IMR-90 (cell line): Measurements from ENCODE around the gene CCL2. TPM values are rescaled to one million over a fixed set of nuclear protein-coding genes. Genes with fewer than 3 reads are reported as not detected.

Experiments used
- ATAC-seq: fragments of 200-7000 bp; cut with Tn5 transposase; 2 replicates; pipeline ENCODE4 v1.9.1; 2020; ENCODE audit warnings: low read depth, mild to moderate bottlenecking, moderate library complexity
- BruUV-seq: library from RNA; stranded (reverse); fragments of 400-500 nt; replicated peaks from 2 replicates; lab custom pipeline; 2021; lab: Mats Ljungman, UMichigan
- CTCF ChIA-PET: fragments of 300-600 bp; formaldehyde crosslinking; extraction: SDS; loops from one replicate; lab custom pipeline; 2021; ENCODE audit warnings: antibody characterized with exemption; lab: Yijun Ruan, JAX
- POLR2A ChIA-PET: fragments of 300-600 bp; sonication (Branson Sonifier 250); formaldehyde crosslinking; loops from one replicate; lab custom pipeline; 2022; ENCODE audit warnings: antibody characterized with exemption; ENCODE audit not compliant: unreplicated experiment; lab: Charles Lee
- DNase-seq: peaks from one replicate; pipeline ENCODE4 v3.0.0; 2013
- H2AFZ ChIP-seq: replicated peaks from 2 replicates; pipeline ENCODE3; 2013; ENCODE audit warnings: low read length, mild to moderate bottlenecking; ENCODE audit not compliant: poor library complexity
- H2AK5ac ChIP-seq: 2 replicates; pipeline ENCODE4 v1.6.1; 2013; ENCODE audit warnings: low read depth, low read length, inconsistent platforms
- H2AK9ac ChIP-seq: replicated peaks from 2 replicates; pipeline ENCODE3; 2013; ENCODE audit warnings: mild to moderate bottlenecking, low read depth, low read length, moderate library complexity; ENCODE audit not compliant: poor library complexity
- H2BK120ac ChIP-seq: 2 replicates; pipeline ENCODE4 v1.6.1; 2013; ENCODE audit warnings: low read depth, low read length, inconsistent platforms
- H2BK15ac ChIP-seq: 3 replicates; pipeline ENCODE4 v1.6.1; 2013; ENCODE audit warnings: low read depth, low read length, inconsistent platforms
- H2BK20ac ChIP-seq: 2 replicates; pipeline ENCODE4 v1.6.1; 2013; ENCODE audit warnings: low read depth, mild to moderate bottlenecking, inconsistent platforms, low read length, moderate library complexity
- H2BK5ac ChIP-seq: 2 replicates; pipeline ENCODE4 v1.6.1; 2013; ENCODE audit warnings: mild to moderate bottlenecking, low read depth, low read length, inconsistent platforms; ENCODE audit not compliant: poor library complexity, severe bottlenecking
- H3K14ac ChIP-seq: replicated peaks from 2 replicates; pipeline ENCODE4 v1.6.1; 2013; ENCODE audit warnings: low read depth, low read length, inconsistent platforms
- H3K18ac ChIP-seq: 2 replicates; pipeline ENCODE4 v1.6.1; 2013; ENCODE audit warnings: low read depth, low read length, control low read depth
- H3K23ac ChIP-seq: 2 replicates; pipeline ENCODE4 v1.6.1; 2013; ENCODE audit warnings: low read depth, low read length, inconsistent platforms
- H3K27ac ChIP-seq: 2 replicates; pipeline ENCODE4 v1.5.1; 2013; ENCODE audit warnings: mild to moderate bottlenecking, control low read depth, low read length; ENCODE audit not compliant: insufficient read depth
- H3K27me3 ChIP-seq: 2 replicates; pipeline ENCODE4 v1.6.1; 2013; ENCODE audit warnings: low read length; ENCODE audit not compliant: control insufficient read depth, insufficient read depth
- H3K36me3 ChIP-seq: 2 replicates; pipeline ENCODE4 v1.6.1; 2013; ENCODE audit warnings: low read length, mixed read lengths; ENCODE audit not compliant: control insufficient read depth, insufficient read depth
- H3K4ac ChIP-seq: 2 replicates; pipeline ENCODE4 v1.6.1; 2013; ENCODE audit warnings: low read depth, low read length, inconsistent platforms
- H3K4me1 ChIP-seq: 2 replicates; pipeline ENCODE4 v1.6.1; 2013; ENCODE audit warnings: low read length, mixed read lengths; ENCODE audit not compliant: control insufficient read depth, insufficient read depth
- H3K4me2 ChIP-seq: 2 replicates; pipeline ENCODE4 v1.6.1; 2013; ENCODE audit warnings: low read depth, mild to moderate bottlenecking, control low read depth, low read length, moderate library complexity
- H3K4me3 ChIP-seq: 2 replicates; pipeline ENCODE4 v1.5.1; 2013; ENCODE audit warnings: low read depth, mild to moderate bottlenecking, control low read depth, low read length, moderate library complexity; ENCODE audit not compliant: insufficient read depth
- H3K56ac ChIP-seq: 2 replicates; pipeline ENCODE4 v1.6.1; 2013; ENCODE audit warnings: low read length, inconsistent platforms; ENCODE audit not compliant: insufficient read depth; ENCODE audit errors: extremely low read depth
- H3K79me1 ChIP-seq, 2 experiments: 2 replicates each; pipeline ENCODE4 v1.6.1; 2013; ENCODE audit warnings: low read length in 2 of 2, inconsistent platforms in 1 of 2, low read depth in 1 of 2
- H3K9ac ChIP-seq: 2 replicates; pipeline ENCODE4 v1.6.1; 2013; ENCODE audit warnings: low read depth, low read length, control low read depth
- H3K9me1 ChIP-seq: 2 replicates; pipeline ENCODE4 v1.6.1; 2013; ENCODE audit warnings: low read length, inconsistent platforms; ENCODE audit not compliant: insufficient read depth
- H3K9me3 ChIP-seq: 2 replicates; pipeline ENCODE4 v1.6.1; 2013; ENCODE audit warnings: low read length; ENCODE audit not compliant: control insufficient read depth, insufficient read depth
- H4K20me1 ChIP-seq: 2 replicates; pipeline ENCODE4 v1.6.1; 2013; ENCODE audit warnings: low read length, inconsistent platforms; ENCODE audit not compliant: insufficient read depth
- H4K5ac ChIP-seq: 2 replicates; pipeline ENCODE4 v1.6.1; 2013; ENCODE audit warnings: mild to moderate bottlenecking, low read depth, low read length, control low read depth
- H4K8ac ChIP-seq, 2 experiments: 2 replicates each; pipeline ENCODE4 v1.6.1; 2013; ENCODE audit warnings: low read depth in 2 of 2, low read length in 2 of 2, control low read depth in 1 of 2, inconsistent platforms in 1 of 2
- H4K91ac ChIP-seq: 2 replicates; pipeline ENCODE4 v1.6.1; 2013; ENCODE audit warnings: low read depth, low read length, inconsistent platforms; ENCODE audit not compliant: insufficient read depth
- BHLHE40 ChIP-seq: fragments of 150-350 bp; IDR thresholded peaks from 2 replicates; pipeline ENCODE4 v1.6.1; 2016; ENCODE audit warnings: mild to moderate bottlenecking, low read depth, low read length
- CEBPB ChIP-seq: IDR thresholded peaks from 2 replicates; pipeline ENCODE4 v1.6.1; 2012; ENCODE audit warnings: low read depth, low read length, improper control_type of control experiment
- CHD1 ChIP-seq: IDR thresholded peaks from 2 replicates; pipeline ENCODE4 v1.6.1; 2012; ENCODE audit warnings: low read depth, low read length, improper control_type of control experiment
- MAFK ChIP-seq: IDR thresholded peaks from 2 replicates; pipeline ENCODE4 v1.6.1; 2012; ENCODE audit warnings: low read depth, low read length, improper control_type of control experiment
- MAZ ChIP-seq: IDR thresholded peaks from 2 replicates; pipeline ENCODE4 v1.6.1; 2012; ENCODE audit warnings: low read depth, mild to moderate bottlenecking, low read length, improper control_type of control experiment, moderate library complexity, borderline replicate concordance
- MXI1 ChIP-seq: IDR thresholded peaks from 2 replicates; pipeline ENCODE4 v1.6.1; 2012; ENCODE audit warnings: low read depth, mild to moderate bottlenecking, low read length, moderate library complexity, borderline replicate concordance
- POLR2A ChIP-seq: IDR thresholded peaks from 2 replicates; pipeline ENCODE4 v1.6.1; 2012; ENCODE audit warnings: mild to moderate bottlenecking, low read depth, low read length
- RCOR1 ChIP-seq: IDR thresholded peaks from 2 replicates; pipeline ENCODE4 v1.6.1; 2012; ENCODE audit warnings: mild to moderate bottlenecking, low read length, improper control_type of control experiment; ENCODE audit not compliant: insufficient replicate concordance
- RFX5 ChIP-seq: IDR thresholded peaks from 2 replicates; pipeline ENCODE4 v1.8.0; 2012; ENCODE audit warnings: low read depth, mild to moderate bottlenecking, low read length, moderate library complexity
- WGBS, 2 experiments: methylation state at CpG; one replicate each; pipeline versions ENCODE4 v1.1.5 to v1.1.7; 2013; ENCODE audit warnings: missing lambda C conversion rate in 2 of 2; ENCODE audit not compliant: insufficient read length in 1 of 2; ENCODE audit errors: extremely low coverage in 2 of 2; 5-methylcytosine and 5-hydroxymethylcytosine counted together
- dilution Hi-C: fragments of 300-500 bp; cut with HindIII; formaldehyde crosslinking; loops from one replicate; pipeline ENCODE4 v1.14.3; 2018; ENCODE audit warnings: low sequenced_read_pairs; ENCODE audit not compliant: unreplicated experiment
- in situ Hi-C: fragments of 300-500 bp; cut with MboI; formaldehyde crosslinking; loops from 3 replicates; pipeline ENCODE4 v1.14.3; 2019; ENCODE audit warnings: low sequenced_read_pairs, inconsistent platforms, mixed read lengths
- intact Hi-C: fragments of 100-400 bp; cut with micrococcal nuclease; formaldehyde crosslinking; loops from 2 replicates; pipeline ENCODE4 v1.10.0; 2022
- polyA plus RNA-seq, 3 experiments: library from polyadenylated mRNA; depleted of rRNA; stranded (reverse); fragments of >200 nt; gene quantifications; 2 replicates each; pipeline ENCODE4 v1.2.3, GENCODE V29; 2012; ENCODE audit warnings: low replicate concordance in 1 of 3
- total RNA-seq: library from RNA; depleted of rRNA; stranded (reverse); fragments of >200 nt; gene quantifications from 2 replicates; pipeline ENCODE4 v1.2.3, GENCODE V29; 2012
- TF ChIP-seq, protein P1 (sequence below): conservative IDR thresholded peaks from 2 replicates; pipeline ENCODE4 v1.5.1; 2012; ENCODE audit warnings: mild to moderate bottlenecking, low read depth, low read length, improper control_type of control experiment
- TF ChIP-seq, protein P2 (sequence below): fragments of 150-350 bp; IDR thresholded peaks from 2 replicates; pipeline ENCODE4 v1.6.1; 2017; ENCODE audit warnings: mild to moderate bottlenecking, antibody characterized with exemption, low read length, low read depth

The CCL2 gene
- total and polyA plus RNA-seq, 2 of the 4 experiments (the other 2 are of a cell fraction), result 103 to 206 TPM

DNA sequence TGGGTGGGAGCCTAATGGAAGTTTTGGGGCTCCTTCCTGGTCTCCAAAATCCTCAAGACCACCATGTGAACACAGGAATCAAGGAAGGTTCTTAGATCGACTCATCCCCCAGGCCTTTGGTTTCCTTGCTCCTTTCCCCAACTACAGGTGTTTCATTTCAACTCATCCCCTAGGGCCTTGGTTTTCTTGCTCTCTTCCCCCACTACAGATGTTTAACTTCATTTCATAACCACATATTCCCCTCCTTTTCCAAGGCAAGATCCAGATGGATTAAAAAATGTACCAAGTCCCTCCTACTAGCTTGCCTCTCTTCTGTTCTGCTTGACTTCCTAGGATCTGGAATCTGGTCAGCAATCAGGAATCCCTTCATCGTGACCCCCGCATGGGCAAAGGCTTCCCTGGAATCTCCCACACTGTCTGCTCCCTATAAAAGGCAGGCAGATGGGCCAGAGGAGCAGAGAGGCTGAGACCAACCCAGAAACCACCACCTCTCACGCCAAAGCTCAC, 30.3 kb downstream of the CCL2 start, which contains the start of gene CCL11:
Gene CCL11, plus strand, starts transcription at position 457 of the 507 bp plus-strand sequence. CDS start 67 bp downstream, outside the sequence.
- H4K8ac ChIP-seq, result no peak within 1 kb of the TSS
- H3K27ac ChIP-seq, result no peak within 1 kb of the TSS; the same call in 1 of the 2 replicates
- no peaks in the 10 kb centered on the region for H3K79me1 ChIP-seq
- peaks cover 11% of the 10 kb centered on the region for H3K27me3 ChIP-seq
- CTCF ChIA-PET, result no interaction called here
- H4K91ac ChIP-seq, result no peak within 1 kb of the TSS
- H3K4me2 ChIP-seq, result no peak within 1 kb of the TSS
- WGBS, 2 experiments, result 28% methylated on average over 3 of the region's 4 CpGs; no CpG with 5 or more reads in 1 of the 2 experiments
- H2AK5ac ChIP-seq, result no peak within 1 kb of the TSS
- DNase-seq (no peak), ATAC-seq (no peak; the same call in 1 of the 2 replicates)
- H3K4ac ChIP-seq, result no peak within 1 kb of the TSS
- H4K5ac ChIP-seq, result no peak within 1 kb of the TSS
- intact Hi-C loops (no loop called here), in situ Hi-C loops (no loop called here), dilution Hi-C loops (no loop called here)
- no peak for TF ChIP-seq RCOR1
- TF ChIP-seq BHLHE40, result no peak
- no peak for TF ChIP-seq CHD1
- no peak for TF ChIP-seq MAFK
- no peak for TF ChIP-seq RFX5
- no peak for TF ChIP-seq MXI1
- TF ChIP-seq MAZ, result no peak
- no peak for TF ChIP-seq CEBPB
- TF ChIP-seq, protein P1, sequence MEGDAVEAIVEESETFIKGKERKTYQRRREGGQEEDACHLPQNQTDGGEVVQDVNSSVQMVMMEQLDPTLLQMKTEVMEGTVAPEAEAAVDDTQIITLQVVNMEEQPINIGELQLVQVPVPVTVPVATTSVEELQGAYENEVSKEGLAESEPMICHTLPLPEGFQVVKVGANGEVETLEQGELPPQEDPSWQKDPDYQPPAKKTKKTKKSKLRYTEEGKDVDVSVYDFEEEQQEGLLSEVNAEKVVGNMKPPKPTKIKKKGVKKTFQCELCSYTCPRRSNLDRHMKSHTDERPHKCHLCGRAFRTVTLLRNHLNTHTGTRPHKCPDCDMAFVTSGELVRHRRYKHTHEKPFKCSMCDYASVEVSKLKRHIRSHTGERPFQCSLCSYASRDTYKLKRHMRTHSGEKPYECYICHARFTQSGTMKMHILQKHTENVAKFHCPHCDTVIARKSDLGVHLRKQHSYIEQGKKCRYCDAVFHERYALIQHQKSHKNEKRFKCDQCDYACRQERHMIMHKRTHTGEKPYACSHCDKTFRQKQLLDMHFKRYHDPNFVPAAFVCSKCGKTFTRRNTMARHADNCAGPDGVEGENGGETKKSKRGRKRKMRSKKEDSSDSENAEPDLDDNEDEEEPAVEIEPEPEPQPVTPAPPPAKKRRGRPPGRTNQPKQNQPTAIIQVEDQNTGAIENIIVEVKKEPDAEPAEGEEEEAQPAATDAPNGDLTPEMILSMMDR, result no peak
- TF ChIP-seq, protein P2, sequence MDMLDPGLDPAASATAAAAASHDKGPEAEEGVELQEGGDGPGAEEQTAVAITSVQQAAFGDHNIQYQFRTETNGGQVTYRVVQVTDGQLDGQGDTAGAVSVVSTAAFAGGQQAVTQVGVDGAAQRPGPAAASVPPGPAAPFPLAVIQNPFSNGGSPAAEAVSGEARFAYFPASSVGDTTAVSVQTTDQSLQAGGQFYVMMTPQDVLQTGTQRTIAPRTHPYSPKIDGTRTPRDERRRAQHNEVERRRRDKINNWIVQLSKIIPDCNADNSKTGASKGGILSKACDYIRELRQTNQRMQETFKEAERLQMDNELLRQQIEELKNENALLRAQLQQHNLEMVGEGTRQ, result no peak
- TF ChIP-seq POLR2A, result no peak
- no peak within 1 kb of the TSS for H3K23ac ChIP-seq
- no peak within 1 kb of the TSS for H2BK15ac ChIP-seq
- no peaks in the 10 kb centered on the region for H4K20me1 ChIP-seq
- no peaks in the 10 kb centered on the region; the same call in 1 of the 2 replicates for H3K4me1 ChIP-seq
- no peak within 1 kb of the TSS for H3K56ac ChIP-seq
- POLR2A ChIA-PET, result no interaction called here
- no peak within 1 kb of the TSS for H3K9ac ChIP-seq
- no peak within 1 kb of the TSS for H2BK20ac ChIP-seq
- H2AK9ac ChIP-seq, result no peak within 1 kb of the TSS
- BruUV-seq, result no TSS peak
- H2BK5ac ChIP-seq, result no peak within 1 kb of the TSS
- no peaks in the 10 kb centered on the region for H3K36me3 ChIP-seq
- H3K18ac ChIP-seq, result no peak within 1 kb of the TSS; the same call in 1 of the 2 replicates
- no peak within 1 kb of the TSS for H3K14ac ChIP-seq
- H3K4me3 ChIP-seq, result no peak within 1 kb of the TSS
- no peaks in the 10 kb centered on the region for H3K9me1 ChIP-seq
- no peaks in the 10 kb centered on the region for H3K9me3 ChIP-seq
- H2AFZ ChIP-seq, result no peak within 1 kb of the TSS
- H2BK120ac ChIP-seq, result no peak within 1 kb of the TSS
